ENCODE results near the gene TPX2.

DNA sequence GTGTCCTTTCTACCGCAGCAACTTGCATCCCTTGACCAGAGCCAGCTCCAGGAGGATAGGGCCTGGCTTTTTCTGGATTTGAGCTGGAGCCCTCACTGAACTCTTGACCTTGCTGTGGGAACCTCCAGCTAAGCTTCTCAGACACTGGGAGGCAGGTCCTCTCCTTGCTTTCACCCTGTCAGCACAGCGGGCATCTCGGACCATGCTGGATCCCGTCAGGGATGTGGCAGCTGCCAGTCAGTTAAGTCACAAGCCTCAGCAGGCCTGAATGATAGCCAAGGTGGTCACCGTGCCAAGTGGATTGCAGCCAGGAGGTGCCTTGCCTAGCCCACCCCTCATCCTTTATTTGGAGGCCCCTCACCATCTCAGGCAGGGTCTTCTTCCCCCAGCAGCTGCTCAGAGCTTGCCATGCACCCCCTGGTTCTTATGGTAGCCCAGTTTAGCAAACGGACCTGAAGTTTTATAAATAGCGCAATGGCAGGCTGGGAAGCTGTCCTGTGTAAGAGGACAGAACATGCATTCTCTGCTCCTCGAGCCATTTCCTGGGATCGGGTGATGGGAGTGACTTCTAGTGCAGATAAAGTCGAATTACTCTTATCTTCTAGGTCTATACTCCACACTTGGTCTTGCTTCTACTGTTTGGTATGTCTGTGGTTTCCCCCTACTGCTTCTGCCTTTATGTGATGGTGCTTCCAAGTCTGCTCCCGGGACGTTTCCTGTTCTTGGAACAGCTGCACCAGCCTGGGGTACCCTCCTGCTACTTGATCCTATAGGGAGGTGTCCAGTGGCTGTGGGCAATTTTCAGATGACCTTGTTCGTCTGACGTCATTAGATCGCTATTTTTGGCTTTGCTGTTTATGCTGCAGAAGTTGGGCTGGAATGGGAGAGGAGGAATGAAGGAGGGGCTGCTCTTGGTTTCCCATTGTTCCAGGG lies 73.0 kb downstream of the TPX2 start:
- TF ChIP-seq CTCF (IDR thresholded peaks at IDR 0.05) (no peak), EP300 (IDR thresholded peaks at IDR 0.05) (no peak), POLR2A (IDR thresholded peaks at IDR 0.05) (no peak)
